UCSD-AML1 (cell line): Measurements from ENCODE around the gene NSDHL.

Experiments used
- DNase-seq: peaks from one replicate; lab custom pipeline; 2025; ENCODE audit not compliant: unreplicated experiment; lab: John Stamatoyannopoulos, UW

The NSDHL gene

GRCh38 chrX:152892999-152893891 is 62.4 kb downstream of the NSDHL start:
- DNase-seq = no peak

- no peak for DNase-seq
These were observed 63.2 kb downstream of the NSDHL start for GRCh38 chrX:152893980-152894610.

- DNase-seq = no peak
These were observed 64.3 kb downstream of the NSDHL start for GRCh38 chrX:152895121-152895520.

- no peak for DNase-seq
These were observed 65.0 kb downstream of the NSDHL start for GRCh38 chrX:152895724-152896420.

- DNase-seq = no peak
These were observed 65.6 kb downstream of the NSDHL start for GRCh38 chrX:152896450-152896849.

GRCh38 chrX:152897222-152898131 is 66.6 kb downstream of the NSDHL start, which contains the start of gene ZNF185:
Gene ZNF185 (plus strand): TSS chrX:152898067. CDS start chrX:152914490, 16,423 bp downstream.
- DNase-seq = no peak

GRCh38 chrX:152898442-152898841 is 67.6 kb downstream of the NSDHL start:
- DNase-seq = no peak

GRCh38 chrX:152899111-152899873 is 68.4 kb downstream of the NSDHL start:
- no peak for DNase-seq

- no peak for DNase-seq
These were observed 69.2 kb downstream of the NSDHL start for GRCh38 chrX:152899874-152900719.

GRCh38 chrX:152900937-152901445 is 70.1 kb downstream of the NSDHL start:
- DNase-seq = no peak

GRCh38 chrX:152901816-152902501 is 71.1 kb downstream of the NSDHL start:
- DNase-seq = no peak

- no peak for DNase-seq
These were observed 71.6 kb downstream of the NSDHL start for GRCh38 chrX:152902502-152902820.

GRCh38 chrX:152903589-152903988 is 72.7 kb downstream of the NSDHL start:
- no peak for DNase-seq

- peak; percentile 52 for DNase-seq
These were observed 73.6 kb downstream of the NSDHL start for GRCh38 chrX:152904151-152905080.

GRCh38 chrX:152905081-152905420 is 74.2 kb downstream of the NSDHL start:
- no peak for DNase-seq

GRCh38 chrX:152907084-152907651 is 76.3 kb downstream of the NSDHL start:
- DNase-seq = no peak

- no peak for DNase-seq
These were observed 77.6 kb downstream of the NSDHL start for GRCh38 chrX:152908486-152908885.
